Hematopoietic multipotent progenitor cell treated with erythropoietin and hydrocortisone succinate and interleukin-3 and kit ligand, for 6 days (in vitro differentiated cells): ENCODE results near the gene CISTR.
A peak's percentile ranks its signal among the peaks of the same experiment; 100 is the strongest.
"Not testable (repeated sequence)": the region's sequence is repeated elsewhere in the genome, so short reads cannot be mapped to it uniquely, and the experiment has no call there.

Experiments
- DNase-seq: peaks from one replicate; pipeline ENCODE4 v3.0.0-alpha.2; 2015

The CISTR gene

DNA sequence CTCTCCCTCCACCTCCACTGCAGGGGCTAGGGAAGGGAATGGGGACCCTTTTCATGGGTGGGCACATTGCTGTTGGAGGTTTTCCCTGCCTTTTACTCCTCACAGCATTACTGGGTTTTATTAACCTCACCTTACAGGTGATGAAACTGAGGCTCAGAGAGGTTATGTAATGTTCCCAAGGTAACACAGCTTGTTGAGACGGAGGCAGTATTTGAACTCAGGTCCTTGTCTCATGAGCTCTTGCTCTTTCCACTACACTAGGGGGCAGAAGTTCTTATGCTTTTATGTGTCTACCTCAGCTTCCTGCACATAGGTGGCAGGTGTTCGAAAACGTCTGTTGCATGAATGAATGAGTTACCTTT is 11.7 kb downstream of the CISTR start:
- DNase-seq = no peak

DNA sequence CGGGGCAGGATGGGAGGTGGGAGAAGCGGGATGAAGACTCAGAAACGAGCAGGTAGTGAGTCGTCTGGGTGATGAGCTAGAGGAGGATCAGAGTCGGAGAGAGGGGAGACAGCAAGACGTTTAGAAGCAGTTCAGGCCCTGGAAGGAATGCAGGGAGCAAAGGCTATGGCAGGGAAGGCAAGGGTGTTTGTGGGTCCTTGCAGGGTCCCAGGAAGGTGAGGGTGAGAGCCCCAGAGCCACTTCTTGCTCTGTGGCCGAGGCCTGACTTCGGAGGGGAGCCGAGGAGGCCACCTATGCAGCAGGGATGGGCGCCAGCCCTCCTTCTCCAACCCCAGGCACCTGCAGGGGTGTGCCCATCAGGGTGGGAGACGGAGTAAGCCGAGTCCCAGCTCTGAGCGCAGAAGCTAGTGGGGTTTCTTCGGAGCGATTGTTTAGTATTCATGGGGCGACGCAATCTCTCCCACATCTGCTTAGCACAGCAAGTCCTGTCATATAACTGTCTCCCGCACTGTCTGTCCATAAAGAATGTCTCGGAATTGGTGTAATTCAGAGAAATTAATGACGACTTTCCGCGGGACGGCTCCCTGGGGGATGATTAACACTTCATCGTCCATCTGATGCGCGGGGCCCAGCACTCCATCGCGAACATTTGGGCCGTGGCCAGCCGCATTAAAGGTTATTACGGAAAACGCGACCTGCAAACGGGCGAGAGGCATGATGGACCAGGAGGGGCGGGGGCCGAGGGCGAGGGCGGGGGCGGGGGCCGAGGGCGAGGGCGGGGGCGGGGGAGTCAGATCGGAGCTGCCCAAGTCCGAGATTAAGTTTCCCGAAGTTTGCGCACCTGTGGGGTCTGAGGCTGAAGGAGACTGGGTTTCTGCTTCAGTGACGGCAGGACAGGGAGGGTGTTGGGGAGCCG is 12.3 kb downstream of the CISTR start:
- DNase-seq = no peak

- DNase-seq = no peak
Observed at GRCh38 chr12:53738406-53739213, 13.2 kb downstream of the CISTR start.

DNA sequence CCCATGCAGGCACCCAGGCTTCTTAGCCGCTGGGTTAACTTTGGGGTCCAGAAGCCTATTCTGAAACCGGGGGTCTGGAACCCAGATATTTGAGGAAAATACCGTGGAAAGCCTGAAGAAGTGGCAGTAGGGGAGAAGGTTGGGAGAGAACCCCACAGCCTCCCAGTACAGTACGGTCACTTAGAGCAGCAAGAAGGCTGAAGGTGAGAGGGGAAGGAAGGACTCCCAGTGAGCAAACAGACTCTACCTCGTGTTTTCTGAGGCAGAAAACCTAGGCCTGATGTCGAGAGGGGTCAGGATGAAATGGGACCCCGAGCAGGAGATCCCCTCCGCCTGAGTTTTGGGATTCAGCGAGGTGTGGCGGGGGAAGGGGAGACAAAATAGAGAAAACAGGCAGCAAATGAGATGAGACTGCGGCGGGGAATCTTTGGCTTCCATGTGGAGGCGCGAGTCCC is 13.8 kb downstream of the CISTR start:
- DNase-seq = no peak

DNA sequence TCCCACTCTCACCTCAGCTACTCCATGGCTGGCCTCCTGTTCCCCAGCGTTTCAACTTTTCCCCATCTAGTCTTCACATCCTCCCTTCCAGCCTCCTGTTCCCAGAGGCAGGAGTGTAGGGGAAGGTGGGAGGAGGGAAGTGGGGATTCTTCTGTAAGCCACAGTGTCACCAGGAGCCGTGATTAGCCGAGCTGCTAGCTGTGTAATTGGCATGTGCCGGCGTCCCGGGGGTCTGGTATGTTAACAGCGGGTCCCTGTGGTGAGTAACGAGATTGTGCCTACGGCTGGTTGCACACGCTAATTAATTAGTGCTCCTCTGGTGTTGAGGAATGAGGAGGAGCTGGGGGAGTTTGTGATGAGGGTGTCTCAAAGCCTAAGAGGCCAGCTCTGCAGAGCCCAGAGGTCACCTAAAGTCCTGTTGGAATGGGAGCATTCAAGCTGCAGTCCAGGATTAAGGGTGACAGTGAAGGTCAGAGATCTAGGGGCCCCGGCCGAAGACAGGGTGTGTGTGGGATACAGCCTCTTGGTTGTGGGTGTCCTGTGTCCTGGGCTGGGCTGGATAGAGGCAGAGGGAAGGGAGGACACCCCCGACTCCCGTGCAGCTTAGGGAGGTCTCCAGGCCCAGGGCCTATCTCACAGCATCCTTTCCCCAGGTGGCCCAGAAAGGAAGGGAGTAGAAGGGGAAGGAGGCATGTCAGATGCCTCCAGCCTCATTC is 14.5 kb downstream of the CISTR start:
- DNase-seq = no peak

DNA sequence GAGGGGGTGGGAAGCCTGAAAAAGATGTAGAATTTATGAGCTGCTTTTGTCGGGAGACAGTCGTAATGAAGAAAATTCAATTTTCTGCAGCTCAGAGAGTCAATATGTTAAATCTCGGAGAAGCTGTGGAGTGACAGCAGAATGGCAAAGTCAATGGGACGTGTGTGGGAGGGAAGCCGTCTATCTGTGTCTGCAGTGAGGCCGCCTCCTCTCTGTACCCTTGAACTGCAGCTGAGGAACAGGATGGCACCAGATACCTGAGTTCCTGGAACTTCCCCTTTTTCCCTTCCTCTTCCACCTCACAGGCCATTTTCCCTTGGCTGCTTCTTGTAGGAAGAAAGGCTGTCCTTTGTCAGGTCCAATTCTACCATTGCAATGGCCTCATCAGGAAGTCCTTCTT is 15.2 kb downstream of the CISTR start:
- DNase-seq = no peak

DNA sequence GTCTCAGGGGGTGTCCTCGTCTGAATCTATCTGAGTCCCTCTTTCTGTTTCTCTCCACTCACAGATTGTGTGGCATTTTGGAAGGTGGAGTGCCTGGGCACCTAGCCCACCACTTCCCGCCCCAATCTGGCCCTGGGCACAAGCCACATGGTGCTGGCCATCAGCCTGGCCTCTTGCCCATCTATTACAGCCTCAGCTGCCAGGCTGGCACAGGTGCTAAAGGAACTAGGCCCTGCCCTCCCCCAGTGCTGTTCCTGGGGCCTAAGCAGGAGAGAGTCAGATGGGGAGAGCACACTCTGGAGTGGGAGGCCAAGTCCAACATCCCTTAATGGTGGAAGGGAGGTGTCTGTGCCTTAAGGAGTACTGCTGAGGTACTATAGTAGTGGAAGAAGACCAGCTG is 16.2 kb downstream of the CISTR start:
- DNase-seq = no peak

- no peak for DNase-seq
Observed at GRCh38 chr12:53734425-53734824, 17.4 kb downstream of the CISTR start.

GRCh38 chr12:53733807-53734200 is 18.0 kb downstream of the CISTR start:
- no peak for DNase-seq

DNA sequence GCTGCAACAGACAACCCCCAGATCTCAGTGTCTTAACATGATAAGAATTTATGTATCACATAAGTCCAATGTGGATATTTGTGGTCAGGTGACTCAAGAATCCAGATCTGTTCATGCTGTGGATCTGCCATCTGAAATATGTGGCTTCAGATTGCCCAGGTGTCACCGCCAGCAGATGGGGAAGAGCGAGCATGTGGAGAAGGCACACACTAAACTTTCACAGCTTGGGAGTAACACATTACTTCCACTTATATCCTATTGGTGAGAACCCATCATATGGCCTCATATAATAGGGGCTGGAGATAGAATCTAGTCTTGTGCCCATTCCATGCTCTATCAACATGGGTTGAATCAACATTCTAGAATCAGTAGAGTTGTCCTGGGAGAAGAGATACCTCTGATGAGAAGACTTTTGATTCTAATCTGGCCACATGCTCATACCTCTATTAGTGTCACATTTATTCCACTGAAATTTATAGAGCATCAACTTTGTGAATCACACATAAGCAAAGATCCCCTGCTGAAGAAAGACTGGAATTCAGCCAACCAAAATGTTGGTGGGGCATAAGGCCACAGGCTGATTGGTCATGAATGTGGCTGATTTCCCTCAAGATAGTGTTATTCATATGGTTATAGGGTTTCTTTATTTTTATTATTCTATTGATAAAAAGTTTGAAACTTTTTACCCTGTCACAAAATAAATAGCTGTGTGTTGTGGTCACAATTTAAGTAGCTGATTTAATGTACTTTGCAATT is 18.6 kb downstream of the CISTR start:
- no peak for DNase-seq

GRCh38 chr12:53729644-53730043 is 22.1 kb downstream of the CISTR start:
- no peak for DNase-seq

GRCh38 chr12:53728206-53728605 is 23.6 kb downstream of the CISTR start:
- DNase-seq = no peak

DNA sequence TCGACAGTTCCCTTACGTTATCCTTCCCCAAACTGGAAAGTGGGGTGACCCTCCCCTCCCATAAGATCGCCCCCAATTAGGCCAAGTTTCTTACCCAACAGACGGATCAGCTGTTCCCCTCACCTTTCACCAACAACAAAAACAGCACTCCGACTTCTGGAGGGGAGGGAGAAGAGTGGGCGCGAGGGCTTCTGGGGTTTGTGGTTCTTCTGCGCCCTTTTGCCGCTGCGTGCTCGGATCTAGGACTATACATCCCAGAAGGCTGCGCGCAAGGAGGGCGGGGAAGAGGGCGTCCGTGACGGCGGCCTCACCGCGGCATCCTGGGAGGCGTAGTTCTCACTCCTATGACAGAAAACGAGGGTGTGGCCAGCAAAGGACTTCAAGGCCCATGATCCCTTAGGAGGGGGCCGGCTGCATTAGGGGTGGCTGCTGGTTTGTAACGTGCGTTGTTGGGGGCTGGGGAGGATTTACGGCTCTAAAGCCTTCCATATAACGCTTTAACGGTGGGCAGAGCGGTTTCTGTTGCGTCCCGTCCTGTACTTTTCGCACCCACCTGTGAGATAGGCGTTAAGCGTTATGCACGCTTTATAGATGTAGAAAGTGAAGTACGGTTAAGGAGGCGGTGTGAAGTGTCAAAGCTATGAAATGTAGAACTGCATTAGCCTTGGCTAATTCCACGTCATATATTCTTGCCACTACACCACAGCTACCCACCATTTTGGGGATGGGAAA is 24.3 kb downstream of the CISTR start, which contains the start of gene CALCOCO1:
Gene CALCOCO1 (minus strand): TSS at position 143 of the 732 bp plus-strand sequence. CDS start 2,210 bp downstream, outside the sequence.
- DNase-seq = peak; percentile 100

DNA sequence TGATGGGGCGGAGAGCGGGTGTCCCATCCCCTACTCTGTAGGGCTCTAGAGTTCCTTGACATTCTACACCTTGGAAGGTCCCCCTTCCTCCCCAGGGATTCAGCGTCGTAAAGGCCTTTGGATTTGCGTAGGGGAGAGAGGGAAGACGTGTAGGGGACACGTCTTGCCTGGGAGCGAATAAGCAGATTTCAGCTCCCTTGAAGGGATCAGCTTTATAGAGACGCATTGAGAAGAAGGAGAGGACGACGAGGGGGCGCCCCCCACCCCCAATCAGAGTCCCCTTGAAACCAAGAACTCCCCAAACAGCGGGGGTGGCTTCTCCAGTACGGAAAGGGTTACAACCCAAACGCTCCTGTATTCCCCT is 24.9 kb downstream of the CISTR start:
- no peak for DNase-seq

GRCh38 chr12:53726341-53726740 is 25.4 kb downstream of the CISTR start:
- peak; percentile 68 for DNase-seq

DNA sequence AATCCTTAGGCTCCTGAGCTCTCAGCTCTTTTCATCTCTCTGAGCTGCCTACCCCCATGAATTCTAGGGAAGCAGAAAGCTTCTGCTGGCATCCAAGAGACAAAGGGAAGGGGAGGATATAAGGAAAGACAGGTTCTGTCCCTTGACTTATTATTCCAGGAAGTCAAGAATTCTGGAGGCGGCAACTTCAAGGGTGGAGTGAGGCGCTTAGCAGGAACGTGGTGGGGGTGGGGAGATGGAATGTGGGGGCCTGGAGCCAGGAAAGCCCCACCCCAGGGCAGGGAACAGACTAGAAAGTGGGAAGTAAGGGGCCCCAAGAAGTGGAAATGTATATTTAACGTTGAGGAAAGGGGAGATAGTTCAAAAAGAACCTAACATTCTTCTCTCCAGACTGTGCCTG is 26.0 kb downstream of the CISTR start:
- no peak for DNase-seq

DNA sequence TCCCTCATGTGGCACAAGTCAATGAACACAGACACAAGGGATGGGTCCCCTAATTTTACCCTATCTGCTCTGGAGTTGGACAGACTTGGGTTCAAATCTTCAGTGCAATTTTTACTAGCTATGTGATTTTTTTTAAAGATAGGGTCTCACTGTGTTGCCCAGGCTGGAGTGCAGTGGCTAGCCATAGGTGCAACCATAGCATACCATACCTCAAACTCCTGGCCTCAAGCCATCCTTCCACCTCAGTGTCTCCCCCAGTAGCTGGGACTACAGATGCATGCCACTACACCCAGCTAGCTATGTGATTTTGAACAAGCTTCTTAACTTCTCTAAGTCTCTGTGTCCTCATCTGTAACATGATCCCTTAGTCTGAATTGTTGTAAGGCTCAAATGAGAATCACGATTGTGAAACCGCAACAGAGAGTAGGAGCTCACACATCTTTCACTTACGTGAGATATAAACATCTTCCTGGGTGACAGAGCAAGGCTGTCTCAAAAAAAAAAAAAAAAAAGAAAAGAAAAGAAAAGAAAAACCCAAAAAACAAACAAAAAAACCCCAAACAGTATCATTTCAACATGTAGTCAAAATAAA is 29.2 kb downstream of the CISTR start:
- DNase-seq = no peak

DNA sequence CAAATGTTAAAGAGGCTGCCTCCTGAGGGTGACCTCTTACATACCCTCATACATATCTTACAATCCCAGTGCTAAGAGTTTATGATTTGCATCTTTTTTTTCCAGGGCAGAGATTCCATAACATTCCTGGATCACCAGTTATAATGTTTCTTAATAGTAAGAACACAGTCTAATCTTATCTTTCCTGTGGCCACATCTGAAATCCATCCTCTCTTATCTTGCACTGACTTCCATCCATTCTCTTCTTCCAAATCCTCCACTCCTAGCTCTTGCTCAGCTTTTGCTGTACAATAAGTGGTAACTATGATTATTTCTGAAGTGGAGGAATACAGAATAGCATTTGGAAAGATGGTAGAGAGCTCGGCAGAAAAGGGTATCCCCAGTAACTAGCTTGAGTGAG is 30.8 kb downstream of the CISTR start:
- DNase-seq = no peak

DNA sequence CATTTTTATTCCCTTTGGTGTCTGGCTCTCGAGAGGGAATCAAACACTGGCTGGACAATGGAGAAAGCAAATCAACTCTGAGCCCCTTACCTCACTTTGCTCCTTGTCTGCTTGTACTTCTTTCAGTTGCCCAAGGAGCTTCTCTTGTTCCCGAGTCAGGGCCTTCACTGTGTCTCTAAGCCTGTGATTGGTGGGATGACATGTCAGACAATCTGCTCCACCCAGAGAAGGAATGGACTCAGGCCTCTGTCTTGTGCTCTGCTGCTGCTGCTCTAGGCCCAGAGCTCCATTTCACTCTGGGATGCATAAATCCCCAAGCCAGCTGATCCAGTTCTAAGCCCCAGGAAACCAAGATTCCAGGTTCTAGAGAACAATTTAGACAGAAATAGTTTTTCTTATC is 32.1 kb downstream of the CISTR start:
- DNase-seq = no peak

DNA sequence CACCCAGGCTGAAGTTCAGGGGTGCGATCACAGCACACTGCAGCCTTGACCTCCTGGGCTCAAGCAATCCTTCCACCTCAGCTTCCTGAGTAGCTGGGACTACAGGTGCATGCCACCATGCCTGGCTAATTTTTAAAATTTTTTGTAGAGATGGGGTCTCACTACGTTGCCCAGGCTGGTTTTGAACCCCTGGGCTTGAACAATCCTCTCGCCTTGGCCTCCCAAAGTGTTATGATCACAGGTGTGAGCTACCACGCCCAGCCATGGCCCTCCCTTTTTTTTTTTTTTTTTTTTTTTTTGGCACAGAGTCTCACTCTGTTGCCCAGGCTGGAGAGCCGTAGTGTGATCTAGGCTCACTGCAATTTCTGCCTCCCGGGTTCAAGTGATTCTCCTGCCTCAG is 33.2 kb downstream of the CISTR start:
- DNase-seq = not testable (repeated sequence)

DNA sequence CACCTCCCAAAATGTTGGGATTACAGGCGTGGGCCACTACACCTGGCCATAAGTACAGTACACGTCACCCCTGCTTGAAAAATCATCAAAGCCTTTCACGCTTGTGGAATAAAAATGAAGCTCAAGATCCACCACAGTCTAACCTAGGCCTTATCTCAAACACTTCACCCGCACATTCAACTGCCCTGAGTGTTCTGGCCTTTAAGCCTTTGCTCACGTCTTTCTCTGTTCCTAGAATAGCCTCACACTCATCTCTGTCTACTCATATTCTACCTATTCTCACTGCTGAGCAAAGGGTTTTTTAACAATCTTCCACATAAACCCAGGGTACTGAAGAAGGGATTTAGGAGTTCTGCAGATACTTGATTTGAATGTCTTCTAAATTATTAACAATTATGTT is 34.5 kb downstream of the CISTR start:
- no peak for DNase-seq
